Measurements from ENCODE around the gene MYBPHL.

MYBPHL gene

GRCh38 chr1:109277434-109278204 is 29.2 kb downstream of the MYBPHL start:
- peak; percentile 82 for DNase-seq

GRCh38 chr1:109275706-109276345 is 31.0 kb downstream of the MYBPHL start:
- DNase-seq: no peak

DNA sequence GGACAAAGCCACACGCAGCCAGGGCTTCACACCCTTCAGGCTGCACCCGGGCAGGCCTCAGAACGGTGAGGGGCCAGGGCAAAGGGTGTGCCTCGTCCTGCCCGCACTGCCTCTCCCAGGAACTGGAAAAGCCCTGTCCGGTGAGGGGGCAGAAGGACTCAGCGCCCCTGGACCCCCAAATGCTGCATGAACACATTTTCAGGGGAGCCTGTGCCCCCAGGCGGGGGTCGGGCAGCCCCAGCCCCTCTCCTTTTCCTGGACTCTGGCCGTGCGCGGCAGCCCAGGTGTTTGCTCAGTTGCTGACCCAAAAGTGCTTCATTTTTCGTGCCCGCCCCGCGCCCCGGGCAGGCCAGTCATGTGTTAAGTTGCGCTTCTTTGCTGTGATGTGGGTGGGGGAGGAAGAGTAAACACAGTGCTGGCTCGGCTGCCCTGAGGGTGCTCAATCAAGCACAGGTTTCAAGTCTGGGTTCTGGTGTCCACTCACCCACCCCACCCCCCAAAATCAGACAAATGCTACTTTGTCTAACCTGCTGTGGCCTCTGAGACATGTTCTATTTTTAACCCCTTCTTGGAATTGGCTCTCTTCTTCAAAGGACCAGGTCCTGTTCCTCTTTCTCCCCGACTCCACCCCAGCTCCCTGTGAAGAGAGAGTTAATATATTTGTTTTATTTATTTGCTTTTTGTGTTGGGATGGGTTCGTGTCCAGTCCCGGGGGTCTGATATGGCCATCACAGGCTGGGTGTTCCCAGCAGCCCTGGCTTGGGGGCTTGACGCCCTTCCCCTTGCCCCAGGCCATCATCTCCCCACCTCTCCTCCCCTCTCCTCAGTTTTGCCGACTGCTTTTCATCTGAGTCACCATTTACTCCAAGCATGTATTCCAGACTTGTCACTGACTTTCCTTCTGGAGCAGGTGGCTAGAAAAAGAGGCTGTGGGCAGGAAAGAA is 32.0 kb downstream of the MYBPHL start:
- DNase-seq: no peak

DNA sequence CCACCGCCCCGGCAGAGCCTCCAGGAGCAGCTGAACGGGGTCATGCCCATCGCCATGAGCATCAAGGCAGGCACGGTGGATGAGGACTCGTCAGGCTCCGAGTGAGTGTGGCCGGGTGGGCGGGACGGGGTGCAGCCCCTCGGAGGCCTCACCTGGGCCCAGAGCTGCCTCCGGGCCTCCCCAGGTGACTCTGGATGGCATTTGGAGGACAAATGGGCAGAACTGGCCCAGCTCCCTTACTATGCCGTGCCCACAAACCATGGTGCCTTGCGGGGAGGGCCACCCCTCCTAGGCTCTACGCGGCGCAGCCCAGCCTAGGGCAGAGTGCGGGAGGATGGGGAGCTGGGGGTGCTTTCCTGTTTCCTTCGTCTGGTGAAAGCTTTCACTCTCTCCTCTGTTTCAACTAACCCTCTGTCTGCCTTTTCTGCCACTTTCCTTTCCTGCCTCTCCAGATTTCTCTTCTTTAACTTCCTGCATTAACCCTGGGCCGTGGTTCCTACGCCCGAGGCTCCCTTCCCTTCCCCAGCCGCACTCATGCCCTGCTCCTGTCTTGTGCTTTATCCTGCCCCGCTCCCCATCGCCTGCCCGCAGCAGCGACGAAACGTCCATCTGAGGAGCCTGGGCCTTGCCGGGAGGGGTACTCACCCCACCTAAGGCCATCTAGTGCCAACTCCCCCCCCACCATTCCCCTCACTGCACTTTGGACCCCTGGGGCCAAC is 33.1 kb downstream of the MYBPHL start:
- DNase-seq: no peak

DNA sequence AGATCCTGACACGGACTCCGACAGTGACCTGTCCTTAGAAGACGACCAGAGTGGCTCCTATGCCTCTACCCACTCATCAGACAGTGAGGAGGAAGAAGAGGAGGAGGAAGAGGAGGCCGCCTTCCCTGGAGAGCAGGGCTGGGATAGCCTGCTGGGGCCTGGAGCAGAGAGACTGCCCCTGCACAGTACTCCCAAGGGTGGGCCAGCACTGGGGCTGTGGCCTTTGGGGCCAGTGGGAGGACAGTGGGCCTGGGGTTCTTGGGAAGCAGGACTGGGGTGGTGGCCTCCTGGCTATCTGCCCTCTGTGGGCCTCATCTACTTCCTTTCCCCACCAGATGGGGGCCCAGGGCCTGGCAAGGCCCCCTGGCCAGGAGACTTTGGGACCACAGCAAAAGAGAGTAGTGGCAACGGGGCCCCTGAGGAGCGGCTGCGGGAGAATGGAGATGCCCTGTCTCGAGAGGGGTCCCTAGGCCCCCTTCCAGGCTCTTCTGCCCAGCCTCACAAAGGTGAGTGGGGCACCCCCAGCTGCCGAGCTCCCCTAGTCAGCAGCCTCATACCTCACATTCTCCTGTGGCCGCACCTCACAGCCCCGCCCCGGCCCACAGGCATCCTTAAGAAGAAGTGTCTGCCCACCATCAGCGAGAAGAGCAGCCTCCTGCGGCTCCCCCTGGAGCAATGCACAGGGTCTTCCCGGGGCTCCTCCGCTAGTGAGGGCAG is 33.8 kb downstream of the MYBPHL start:
- DNase-seq: no peak

DNA sequence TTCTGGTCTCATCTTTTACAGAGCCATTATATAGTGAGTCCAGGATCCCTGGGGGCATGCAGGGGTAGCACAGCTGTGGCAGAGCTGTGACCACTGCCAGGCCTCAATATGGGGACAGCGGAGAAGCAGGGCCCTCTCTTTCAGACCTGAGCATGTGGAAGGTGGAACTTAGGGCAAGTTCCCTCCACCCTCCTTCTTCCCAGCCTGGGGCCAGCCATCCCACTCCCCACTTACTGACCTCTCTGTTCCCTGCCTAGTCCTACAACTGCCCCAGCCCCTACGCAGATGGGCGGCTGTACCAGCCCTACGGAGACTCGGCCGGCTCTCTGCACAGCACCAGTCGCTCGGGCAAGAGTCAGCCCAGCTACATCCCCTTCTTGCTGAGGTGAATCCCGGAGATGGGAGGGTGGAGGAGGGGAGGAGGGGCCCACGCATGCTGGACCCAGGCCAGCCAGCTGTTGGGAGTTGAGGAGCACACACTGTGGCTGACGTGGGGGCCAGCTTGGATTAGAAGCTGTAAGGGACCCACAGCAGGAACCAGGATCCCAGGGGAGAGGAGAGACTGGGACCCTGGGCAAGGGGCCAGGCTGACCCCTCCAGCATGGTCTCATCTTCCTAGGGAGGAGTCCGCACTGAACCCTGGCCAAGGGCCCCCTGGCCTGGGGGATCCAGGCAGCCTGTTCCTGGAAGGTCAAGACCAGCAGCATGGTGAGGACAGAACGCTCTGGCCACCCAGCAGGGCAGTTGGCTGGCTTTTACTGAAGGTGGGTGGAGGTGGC is 34.6 kb downstream of the MYBPHL start:
- no peak for DNase-seq

DNA sequence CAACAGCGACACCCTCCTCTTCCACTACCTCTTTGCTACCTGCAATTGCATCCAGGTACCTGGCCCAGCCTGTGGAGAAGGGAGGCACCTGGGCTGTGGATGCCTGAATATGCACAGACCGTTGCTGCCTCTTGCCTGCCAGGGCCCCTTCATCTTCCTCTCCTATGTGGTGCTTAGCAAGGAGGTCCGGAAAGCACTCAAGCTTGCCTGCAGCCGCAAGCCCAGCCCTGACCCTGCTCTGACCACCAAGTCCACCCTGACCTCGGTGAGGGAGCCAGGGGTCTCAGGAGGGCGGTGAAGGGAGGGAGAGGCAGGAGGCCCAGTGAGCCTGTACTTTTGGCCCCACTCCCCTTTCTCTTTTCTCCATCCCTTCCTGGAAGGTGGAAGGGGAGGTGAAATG is 35.4 kb downstream of the MYBPHL start:
- DNase-seq: no peak

DNA sequence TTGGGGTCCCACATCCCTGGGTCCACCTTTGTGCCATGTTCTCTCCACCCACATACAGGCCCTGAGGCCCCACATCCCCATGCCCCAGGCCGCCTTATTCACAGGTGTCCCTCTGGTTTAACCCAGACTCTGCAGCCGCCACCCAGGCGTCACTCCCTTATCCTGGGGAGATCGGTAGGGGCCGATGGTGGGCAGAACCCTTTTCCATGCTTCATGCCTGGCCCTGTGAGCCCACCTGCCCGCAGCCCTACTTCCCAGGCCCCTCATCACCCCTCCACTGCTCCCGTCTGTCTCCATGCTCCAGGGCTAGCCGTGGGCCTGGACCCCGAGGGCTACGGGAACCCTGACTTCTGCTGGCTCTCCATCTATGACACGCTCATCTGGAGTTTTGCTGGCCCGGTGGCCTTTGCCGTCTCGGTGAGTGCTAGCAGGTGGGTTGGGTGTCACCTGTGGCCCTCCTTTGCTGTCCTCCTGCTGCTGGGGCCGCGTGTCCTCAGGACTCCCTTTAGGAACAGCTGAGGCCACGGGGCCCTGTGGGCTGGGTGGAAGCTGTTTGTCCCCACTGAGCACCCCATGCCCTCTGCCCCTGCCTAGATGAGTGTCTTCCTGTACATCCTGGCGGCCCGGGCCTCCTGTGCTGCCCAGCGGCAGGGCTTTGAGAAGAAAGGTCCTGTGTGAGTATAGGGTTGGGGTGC is 36.0 kb downstream of the MYBPHL start:
- DNase-seq: no peak

- no peak for DNase-seq
These were observed 36.7 kb downstream of the MYBPHL start for GRCh38 chr1:109269981-109270622.

GRCh38 chr1:109269212-109269980 is 37.4 kb downstream of the MYBPHL start:
- DNase-seq: no peak

GRCh38 chr1:109268431-109269211 is 38.2 kb downstream of the MYBPHL start:
- DNase-seq: no peak

DNA sequence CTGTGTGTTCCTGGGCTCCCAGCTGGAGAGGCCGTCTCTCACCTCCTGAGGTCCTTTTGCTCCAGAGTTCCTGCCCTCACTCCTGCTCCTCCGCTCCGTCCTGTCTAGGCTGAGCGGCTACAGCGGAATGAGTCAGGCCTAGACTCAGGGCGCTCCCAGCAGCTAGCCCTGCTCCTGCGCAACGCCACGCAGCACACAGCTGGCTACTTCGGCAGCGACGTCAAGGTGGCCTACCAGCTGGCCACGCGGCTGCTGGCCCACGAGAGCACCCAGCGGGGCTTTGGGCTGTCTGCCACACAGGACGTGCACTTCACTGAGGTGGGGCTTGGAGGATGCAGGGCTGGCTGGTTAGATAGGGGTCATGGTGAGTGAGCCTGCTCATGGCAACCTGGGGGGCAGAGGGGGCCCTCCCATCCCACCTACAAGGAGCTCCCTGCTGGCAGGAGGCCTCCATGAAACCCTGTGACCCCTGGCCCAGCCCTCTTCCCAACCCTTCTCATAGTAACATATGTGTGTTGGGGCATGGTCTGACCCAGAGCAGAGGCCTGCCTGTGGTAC is 39.0 kb downstream of the MYBPHL start:
- DNase-seq: no peak

- DNase-seq: no peak
These were observed 39.8 kb downstream of the MYBPHL start for GRCh38 chr1:109266965-109267364.

DNA sequence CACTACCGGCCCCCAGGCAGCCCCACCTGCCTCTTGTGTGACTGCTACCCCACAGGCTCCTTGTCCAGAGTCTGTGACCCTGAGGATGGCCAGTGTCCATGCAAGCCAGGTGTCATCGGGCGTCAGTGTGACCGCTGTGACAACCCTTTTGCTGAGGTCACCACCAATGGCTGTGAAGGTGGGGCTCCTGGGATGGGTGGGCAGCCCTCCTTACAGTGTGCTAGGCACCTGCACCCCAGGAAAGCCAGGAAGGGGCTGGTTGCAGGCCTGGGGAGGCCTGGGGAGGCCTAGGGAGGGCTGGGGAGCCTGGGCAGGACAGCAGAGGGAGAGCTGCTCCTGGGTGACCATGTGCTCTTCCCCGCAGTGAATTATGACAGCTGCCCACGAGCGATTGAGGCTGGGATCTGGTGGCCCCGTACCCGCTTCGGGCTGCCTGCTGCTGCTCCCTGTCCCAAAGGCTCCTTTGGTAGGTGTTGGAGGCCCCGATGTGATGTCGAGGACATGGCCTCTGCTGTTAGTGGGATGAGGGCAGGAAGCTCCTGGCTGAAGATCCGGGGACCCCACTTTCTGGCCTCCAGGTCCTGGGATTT is 41.0 kb downstream of the MYBPHL start:
- DNase-seq: no peak

- no peak for DNase-seq
These were observed 41.8 kb downstream of the MYBPHL start for GRCh38 chr1:109265016-109265415.

DNA sequence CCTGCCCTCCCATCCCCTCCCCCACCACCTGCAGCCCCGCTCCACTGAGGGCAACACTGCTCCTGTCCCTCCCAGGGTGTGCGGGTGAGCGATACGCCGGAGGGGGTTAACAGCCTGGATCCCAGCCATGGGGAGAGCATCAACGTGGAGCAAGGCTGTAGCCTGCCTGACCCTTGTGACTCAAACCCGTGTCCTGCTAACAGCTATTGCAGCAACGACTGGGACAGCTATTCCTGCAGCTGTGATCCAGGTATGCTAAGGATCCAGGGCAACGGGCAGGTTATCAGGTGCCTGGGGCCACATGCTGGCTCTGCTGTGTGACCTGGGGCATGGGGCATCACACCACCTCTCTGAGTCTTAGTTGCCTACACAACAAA is 42.4 kb downstream of the MYBPHL start:
- no peak for DNase-seq

- peak; percentile 91 for DNase-seq
These were observed 43.0 kb downstream of the MYBPHL start for GRCh38 chr1:109263597-109264378.

All from activated CD4-positive, alpha-beta T cell treated with anti-CD3 and anti-CD28 coated beads for 48 hours (primary cell).